Measurements from ENCODE around the gene PPP1R26.

PPP1R26 gene

GRCh38 chr9:135490166-135490870 lies 10.7 kb downstream of the PPP1R26 start:
- no peaks in the 10 kb centered on the region for H3K9me3 ChIP-seq (ENCODE audit: insufficient read depth, low read depth, low read length)
- H2BK5ac ChIP-seq (ENCODE audit: low read depth, low read length, poor library complexity): no peak overlapping the region
- H4K12ac ChIP-seq (ENCODE audit: low read depth, low read length): no peak overlapping the region
- H3K4me2 ChIP-seq (ENCODE audit: low read length): no peak overlapping the region
- H3K79me1 ChIP-seq (ENCODE audit: low read length): no peaks in the 10 kb centered on the region
- no peak overlapping the region for H3K27ac ChIP-seq (ENCODE audit: low read depth, low read length)
- no peak overlapping the region for H3K23ac ChIP-seq (ENCODE audit: low read length)
- no peak overlapping the region for H2BK12ac ChIP-seq (ENCODE audit: low read length)
- H2AFZ ChIP-seq (ENCODE audit: insufficient read depth, low read length, poor library complexity): no peak overlapping the region
- no peak overlapping the region for H2BK120ac ChIP-seq (ENCODE audit: insufficient read depth, low read length, poor library complexity)
- WGBS (ENCODE audit: extremely low coverage, insufficient coverage, insufficient read length): no CpG with 5 or more reads among the region's 16 CpGs
- DNase-seq: no peak
- no peak overlapping the region for H3K18ac ChIP-seq (ENCODE audit: low read length)
- H3K9ac ChIP-seq (ENCODE audit: low read length): no peak overlapping the region
- no peak overlapping the region for H3K4me3 ChIP-seq (ENCODE audit: low read depth, low read length)
- no peak overlapping the region for H4K91ac ChIP-seq (ENCODE audit: low read depth, low read length)
- H3K14ac ChIP-seq (ENCODE audit: low read length): no peak overlapping the region
- peaks cover 29 to 31% of the 10 kb centered on the region in 2 experiments for H3K36me3 ChIP-seq (ENCODE audit: control insufficient read depth in 1 of 2, insufficient read depth in 2 of 2, low read length in 2 of 2)
- H3K4ac ChIP-seq (ENCODE audit: low read depth, low read length): no peak overlapping the region
- H3K79me2 ChIP-seq (ENCODE audit: control insufficient read depth, insufficient read depth, low read length, poor library complexity): no peaks in the 10 kb centered on the region
- H2AK5ac ChIP-seq (ENCODE audit: low read length): no peak overlapping the region
- no peaks in the 10 kb centered on the region for H3K27me3 ChIP-seq (ENCODE audit: insufficient read depth, low read length)
- no peak overlapping the region for H4K8ac ChIP-seq (ENCODE audit: low read depth, low read length)
- no peaks in the 10 kb centered on the region for H3K4me1 ChIP-seq (ENCODE audit: control insufficient read depth in 1 of 2, insufficient read depth in 2 of 2, low read length in 2 of 2)

- Histone ChIP-seq H3K14ac (ENCODE audit: low read length) (no peak overlapping the region), H3K27me3 (ENCODE audit: insufficient read depth, low read length) (no peaks in the 10 kb centered on the region), H3K23ac (ENCODE audit: low read length) (no peak overlapping the region), H2BK12ac (ENCODE audit: low read length) (no peak overlapping the region), H2BK5ac (ENCODE audit: low read depth, low read length, poor library complexity) (no peak overlapping the region), H3K4me1 (ENCODE audit: control insufficient read depth in 1 of 2, insufficient read depth in 2 of 2, low read length in 2 of 2) (no peaks in the 10 kb centered on the region), H3K9ac (ENCODE audit: low read length) (no peak overlapping the region), H3K79me2 (ENCODE audit: control insufficient read depth, insufficient read depth, low read length, poor library complexity) (no peaks in the 10 kb centered on the region), H2AFZ (ENCODE audit: insufficient read depth, low read length, poor library complexity) (no peak overlapping the region), H4K91ac (ENCODE audit: low read depth, low read length) (no peak overlapping the region), H4K12ac (ENCODE audit: low read depth, low read length) (no peak overlapping the region), H3K18ac (ENCODE audit: low read length) (no peak overlapping the region), H3K9me3 (ENCODE audit: insufficient read depth, low read depth, low read length) (no peaks in the 10 kb centered on the region), H2BK120ac (ENCODE audit: insufficient read depth, low read length, poor library complexity) (no peak overlapping the region), H4K8ac (ENCODE audit: low read depth, low read length) (no peak overlapping the region), H3K4me3 (ENCODE audit: low read depth, low read length) (no peak overlapping the region), H3K4me2 (ENCODE audit: low read length) (no peak overlapping the region), H3K4ac (ENCODE audit: low read depth, low read length) (no peak overlapping the region), H3K27ac (ENCODE audit: low read depth, low read length) (no peak overlapping the region), H3K79me1 (ENCODE audit: low read length) (no peaks in the 10 kb centered on the region), H3K36me3 (ENCODE audit: control insufficient read depth in 1 of 2, insufficient read depth in 2 of 2, low read length in 2 of 2) (peaks cover 22 to 25% of the 10 kb centered on the region in 2 experiments), H2AK5ac (ENCODE audit: low read length) (no peak overlapping the region)
- no peak for DNase-seq
- no CpG with 5 or more reads among the region's 18 CpGs for WGBS (ENCODE audit: extremely low coverage, insufficient coverage, insufficient read length)
Measured at GRCh38 chr9:135490980-135491464, 11.4 kb downstream of the PPP1R26 start.

- no peak overlapping the region for H4K12ac ChIP-seq (ENCODE audit: low read depth, low read length)
- no peak overlapping the region for H2BK12ac ChIP-seq (ENCODE audit: low read length)
- no peak overlapping the region for H3K18ac ChIP-seq (ENCODE audit: low read length)
- no peak overlapping the region for H2BK120ac ChIP-seq (ENCODE audit: insufficient read depth, low read length, poor library complexity)
- H3K27me3 ChIP-seq (ENCODE audit: insufficient read depth, low read length): no peaks in the 10 kb centered on the region
- DNase-seq: no peak
- H3K27ac ChIP-seq (ENCODE audit: low read depth, low read length): no peak overlapping the region
- no peak overlapping the region for H3K4me2 ChIP-seq (ENCODE audit: low read length)
- H3K9ac ChIP-seq (ENCODE audit: low read length): no peak overlapping the region
- no peaks in the 10 kb centered on the region for H3K4me1 ChIP-seq (ENCODE audit: control insufficient read depth in 1 of 2, insufficient read depth in 2 of 2, low read length in 2 of 2)
- no peak overlapping the region for H3K4ac ChIP-seq (ENCODE audit: low read depth, low read length)
- peaks cover 15 to 17% of the 10 kb centered on the region in 2 experiments for H3K36me3 ChIP-seq (ENCODE audit: control insufficient read depth in 1 of 2, insufficient read depth in 2 of 2, low read length in 2 of 2)
- H3K79me2 ChIP-seq (ENCODE audit: control insufficient read depth, insufficient read depth, low read length, poor library complexity): no peaks in the 10 kb centered on the region
- no peak overlapping the region for H2AFZ ChIP-seq (ENCODE audit: insufficient read depth, low read length, poor library complexity)
- no peak overlapping the region for H3K23ac ChIP-seq (ENCODE audit: low read length)
- H3K9me3 ChIP-seq (ENCODE audit: insufficient read depth, low read depth, low read length): no peaks in the 10 kb centered on the region
- no peak overlapping the region for H2AK5ac ChIP-seq (ENCODE audit: low read length)
- H4K91ac ChIP-seq (ENCODE audit: low read depth, low read length): no peak overlapping the region
- WGBS (ENCODE audit: extremely low coverage, insufficient coverage, insufficient read length): no CpG with 5 or more reads among the region's 4 CpGs
- no peaks in the 10 kb centered on the region for H3K79me1 ChIP-seq (ENCODE audit: low read length)
- no peak overlapping the region for H3K14ac ChIP-seq (ENCODE audit: low read length)
- no peak overlapping the region for H3K4me3 ChIP-seq (ENCODE audit: low read depth, low read length)
- H2BK5ac ChIP-seq (ENCODE audit: low read depth, low read length, poor library complexity): no peak overlapping the region
- no peak overlapping the region for H4K8ac ChIP-seq (ENCODE audit: low read depth, low read length)
Measured at GRCh38 chr9:135491764-135492163, 12.2 kb downstream of the PPP1R26 start.

- Histone ChIP-seq H3K9ac (ENCODE audit: low read length) (no peak overlapping the region), H3K14ac (ENCODE audit: low read length) (no peak overlapping the region), H3K4me1 (ENCODE audit: control insufficient read depth in 1 of 2, insufficient read depth in 2 of 2, low read length in 2 of 2) (no peaks in the 10 kb centered on the region), H3K9me3 (ENCODE audit: insufficient read depth, low read depth, low read length) (no peaks in the 10 kb centered on the region), H3K36me3 (ENCODE audit: control insufficient read depth in 1 of 2, insufficient read depth in 2 of 2, low read length in 2 of 2) (peaks cover 3 to 5% of the 10 kb centered on the region in 2 experiments), H2BK5ac (ENCODE audit: low read depth, low read length, poor library complexity) (no peak overlapping the region), H3K23ac (ENCODE audit: low read length) (no peak overlapping the region), H3K4me2 (ENCODE audit: low read length) (no peak overlapping the region), H2AFZ (ENCODE audit: insufficient read depth, low read length, poor library complexity) (no peak overlapping the region), H3K4me3 (ENCODE audit: low read depth, low read length) (no peak overlapping the region), H4K8ac (ENCODE audit: low read depth, low read length) (no peak overlapping the region), H2BK120ac (ENCODE audit: insufficient read depth, low read length, poor library complexity) (no peak overlapping the region), H3K79me1 (ENCODE audit: low read length) (no peaks in the 10 kb centered on the region), H3K27me3 (ENCODE audit: insufficient read depth, low read length) (no peaks in the 10 kb centered on the region), H2AK5ac (ENCODE audit: low read length) (no peak overlapping the region), H4K91ac (ENCODE audit: low read depth, low read length) (no peak overlapping the region), H3K79me2 (ENCODE audit: control insufficient read depth, insufficient read depth, low read length, poor library complexity) (no peaks in the 10 kb centered on the region), H3K4ac (ENCODE audit: low read depth, low read length) (no peak overlapping the region), H4K12ac (ENCODE audit: low read depth, low read length) (no peak overlapping the region), H2BK12ac (ENCODE audit: low read length) (no peak overlapping the region), H3K18ac (ENCODE audit: low read length) (no peak overlapping the region), H3K27ac (ENCODE audit: low read depth, low read length) (no peak overlapping the region)
- DNase-seq: no peak
- no CpG with 5 or more reads among the region's 27 CpGs for WGBS (ENCODE audit: extremely low coverage, insufficient coverage, insufficient read length)
Measured at GRCh38 chr9:135492886-135493669, 13.5 kb downstream of the PPP1R26 start.

All from trophoblast cell (in vitro differentiated cells and primary cell).